ENCODE data around the gene PIP4K2B. TPM values are rescaled to one million over a fixed set of nuclear protein-coding genes. Genes with fewer than 3 reads are reported as not detected.

The PIP4K2B gene
- total RNA-seq, 2 donors from 2014 or later, result 74.3 to 91.6 TPM

DNA sequence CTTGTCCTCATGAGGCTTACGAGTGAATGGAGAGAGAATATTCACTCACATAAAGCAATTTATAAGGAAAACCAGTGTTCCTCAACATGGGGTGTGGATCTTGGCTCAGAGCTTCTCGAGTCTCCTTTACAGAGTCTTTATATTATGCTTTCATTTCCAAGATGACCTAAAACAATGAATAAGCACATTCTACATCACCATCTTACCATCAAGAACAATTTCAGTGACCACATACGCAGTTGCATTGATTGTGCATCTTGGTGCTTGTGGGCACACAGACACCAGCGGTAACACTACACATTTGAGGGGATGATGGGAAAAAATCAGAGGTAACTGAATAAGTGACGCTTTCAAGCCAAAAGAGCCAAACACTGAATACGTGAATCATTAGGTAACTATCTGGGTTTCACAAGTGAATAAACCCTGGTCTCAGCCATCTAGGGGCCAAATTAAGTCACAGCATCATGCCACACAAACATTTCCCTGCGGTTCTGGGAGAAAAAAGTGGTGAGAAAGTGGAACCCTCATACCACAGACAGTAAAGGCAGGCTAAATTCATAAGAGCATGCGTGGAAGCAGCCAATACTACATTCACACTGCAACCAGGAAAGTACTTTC lies 16.3 kb upstream of the PIP4K2B start:
- Histone ChIP-seq H3K27me3 (ENCODE audit: control insufficient read depth, insufficient read depth, low read length, poor library complexity, severe bottlenecking) (no peaks in the 10 kb centered on the region), H3K4me3 (ENCODE audit: low read length) (no peak overlapping the region), H3K4me1 (ENCODE audit: control insufficient read depth, insufficient read depth, low read length) (no peaks in the 10 kb centered on the region), H3K27ac (ENCODE audit: low read depth, low read length) (no peak overlapping the region), H3K9ac (ENCODE audit: extremely low read depth, low read length, poor library complexity, severe bottlenecking) (no peak overlapping the region), H3K36me3 (ENCODE audit: control insufficient read depth, insufficient read depth, low read length) (peaks cover 67% of the 10 kb centered on the region), H3K9me3 (ENCODE audit: control insufficient read depth, low read length) (no peaks in the 10 kb centered on the region)
- no peak for DNase-seq
- 91 to 93% methylated on average over 6 to 8 of the region's 8 CpGs for WGBS, 2 experiments (ENCODE audit: insufficient coverage in 1 of 2, insufficient read length in 1 of 2)
- H3K27me3 Mint-ChIP-seq (ENCODE audit: insufficient read depth), result no peaks in the 10 kb centered on the region
- peak; percentile 59 for TF ChIP-seq CTCF (conservative IDR thresholded peaks at IDR 0.05)
- peaks cover 43% of the 10 kb centered on the region for H3K36me3 Mint-ChIP-seq (ENCODE audit: low read depth)
- H3K4me1 Mint-ChIP-seq, result no peaks in the 10 kb centered on the region
- no peak overlapping the region for H3K4me3 Mint-ChIP-seq
- H3K27ac Mint-ChIP-seq, result peak overlapping the region; percentile 59
- no peaks in the 10 kb centered on the region for H3K9me3 Mint-ChIP-seq

- Mint-ChIP-seq H3K27me3 (ENCODE audit: insufficient read depth) (no peaks in the 10 kb centered on the region), H3K27ac (no peak overlapping the region), H3K36me3 (ENCODE audit: low read depth) (peaks cover 54% of the 10 kb centered on the region), H3K9me3 (no peaks in the 10 kb centered on the region), H3K4me3 (no peak overlapping the region), H3K4me1 (no peaks in the 10 kb centered on the region)
- Histone ChIP-seq H3K4me3 (ENCODE audit: low read length) (no peak overlapping the region), H3K4me1 (ENCODE audit: control insufficient read depth, insufficient read depth, low read length) (no peaks in the 10 kb centered on the region), H3K9ac (ENCODE audit: extremely low read depth, low read length, poor library complexity, severe bottlenecking) (no peak overlapping the region), H3K9me3 (ENCODE audit: control insufficient read depth, low read length) (no peaks in the 10 kb centered on the region), H3K27ac (ENCODE audit: low read depth, low read length) (no peak overlapping the region), H3K27me3 (ENCODE audit: control insufficient read depth, insufficient read depth, low read length, poor library complexity, severe bottlenecking) (no peaks in the 10 kb centered on the region), H3K36me3 (ENCODE audit: control insufficient read depth, insufficient read depth, low read length) (peaks cover 68% of the 10 kb centered on the region)
- no peak for DNase-seq
- no peak for TF ChIP-seq CTCF (conservative IDR thresholded peaks at IDR 0.05)
- 94 to 96% methylated on average over 7 of the region's 7 CpGs for WGBS, 2 experiments (ENCODE audit: insufficient coverage in 1 of 2, insufficient read length in 1 of 2)
Observed at GRCh38 chr17:38809828-38810227, 10.5 kb upstream of the PIP4K2B start.

GRCh38 chr17:38800237-38800760 lies 943 bp upstream of the PIP4K2B start:
- Histone ChIP-seq H3K4me3 (ENCODE audit: low read length) (peak overlapping the region; percentile 81), H3K4me1 (ENCODE audit: control insufficient read depth, insufficient read depth, low read length) (peaks cover 10% of the 10 kb centered on the region), H3K9me3 (ENCODE audit: control insufficient read depth, low read length) (peaks cover 4% of the 10 kb centered on the region), H3K27ac (ENCODE audit: low read depth, low read length) (peak overlapping the region; percentile 99), H3K36me3 (ENCODE audit: control insufficient read depth, insufficient read depth, low read length) (peaks cover 49% of the 10 kb centered on the region), H3K27me3 (ENCODE audit: control insufficient read depth, insufficient read depth, low read length, poor library complexity, severe bottlenecking) (no peaks in the 10 kb centered on the region), H3K9ac (ENCODE audit: extremely low read depth, low read length, poor library complexity, severe bottlenecking) (peak overlapping the region; percentile 95)
- H3K27me3 Mint-ChIP-seq (ENCODE audit: insufficient read depth), result no peaks in the 10 kb centered on the region
- peak overlapping the region; percentile 91 for H3K4me3 Mint-ChIP-seq
- no peak for TF ChIP-seq CTCF (conservative IDR thresholded peaks at IDR 0.05)
- DNase-seq, result no peak
- H3K4me1 Mint-ChIP-seq, result peaks cover 27% of the 10 kb centered on the region
- peak overlapping the region; percentile 52 for H3K27ac Mint-ChIP-seq
- peaks cover 1% of the 10 kb centered on the region for H3K9me3 Mint-ChIP-seq
- 42 to 47% methylated on average over 12 to 14 of the region's 14 CpGs for WGBS, 2 experiments (ENCODE audit: insufficient coverage in 1 of 2, insufficient read length in 1 of 2)
- H3K36me3 Mint-ChIP-seq (ENCODE audit: low read depth), result peaks cover 49% of the 10 kb centered on the region
